Cortex of kidney (tissue), 1 donor: Measurements from ENCODE around the gene B3GALNT2.
"Not testable (repeated sequence)": the region's sequence is repeated elsewhere in the genome, so short reads cannot be mapped to it uniquely, and the experiment has no call there.

Experiments
- DNase-seq: peaks from one replicate; lab custom pipeline; 2025; lab: John Stamatoyannopoulos, UW

B3GALNT2 gene

DNA sequence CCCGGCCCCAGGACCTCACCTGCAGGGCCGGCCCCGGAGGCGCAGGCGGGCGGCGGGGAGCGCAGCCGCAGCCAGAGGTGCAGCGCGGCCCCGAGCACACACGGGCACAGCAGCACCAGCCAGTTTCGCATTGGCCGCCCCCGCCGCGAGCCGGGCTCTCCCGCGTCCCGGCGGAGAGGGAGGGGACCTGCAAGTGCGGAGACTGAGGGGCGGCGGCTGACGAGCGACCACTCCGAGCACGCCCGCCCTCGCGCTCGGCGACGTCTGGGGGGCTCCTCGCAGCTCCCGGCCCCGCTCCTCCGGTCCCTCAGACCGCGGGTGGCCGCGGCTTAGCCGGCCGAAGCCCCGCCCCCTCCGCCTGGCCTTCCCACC is at the start of gene B3GALNT2:
B3GALNT2 (minus strand) TSS at position 331 of the 372 bp plus-strand sequence; CDS start at position 131, 200 bp downstream.
- no peak for DNase-seq

DNA sequence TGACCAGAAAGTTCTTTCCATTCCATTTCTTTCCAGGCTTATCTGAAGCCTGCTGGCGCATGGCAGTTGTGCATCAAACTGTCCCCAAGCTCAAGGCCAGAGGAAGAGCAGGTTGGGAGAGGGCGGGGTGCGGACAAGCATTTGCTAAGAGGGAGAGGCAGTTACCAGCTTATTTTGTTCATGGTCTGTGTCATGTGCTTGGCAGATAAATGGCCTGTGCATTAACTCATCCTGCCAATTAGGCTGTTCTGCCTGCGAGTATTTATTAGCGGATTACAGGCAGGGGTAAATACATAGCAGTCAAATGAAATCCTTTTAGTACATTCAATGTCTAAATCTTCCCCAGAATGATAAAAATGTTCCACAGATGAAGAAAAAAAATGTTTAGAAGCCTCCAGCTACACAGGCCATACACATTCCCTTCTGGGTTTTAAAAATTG is 48.9 kb upstream of the B3GALNT2 start:
- DNase-seq: no peak

DNA sequence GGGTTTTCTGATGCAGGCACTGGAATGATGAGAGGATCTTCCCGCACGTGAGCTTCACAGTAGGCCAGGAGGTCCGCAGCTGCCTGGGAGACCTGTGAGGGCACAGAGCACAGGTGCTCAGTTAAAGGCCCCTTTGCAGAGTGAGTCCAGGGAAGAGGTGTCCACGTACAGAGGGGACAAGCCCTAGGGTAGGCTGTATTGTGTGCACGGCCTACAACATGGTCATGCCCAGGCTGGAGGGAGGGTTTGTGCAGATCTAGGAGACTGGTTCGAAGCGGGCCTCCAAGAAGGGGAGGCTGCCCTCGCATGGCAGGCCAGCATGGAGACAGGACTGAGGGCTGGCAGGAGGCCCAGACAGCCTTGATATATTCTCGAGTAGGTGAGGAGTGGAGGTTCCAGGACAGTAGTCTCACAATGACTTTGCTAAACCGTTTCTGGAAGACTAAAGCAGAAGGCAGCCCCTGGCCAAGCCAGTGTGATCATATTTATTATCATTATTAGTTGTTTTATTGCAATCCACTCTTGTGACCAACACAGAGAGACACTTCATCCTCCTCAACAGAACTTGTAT is 48.0 kb upstream of the B3GALNT2 start:
- DNase-seq: no peak

DNA sequence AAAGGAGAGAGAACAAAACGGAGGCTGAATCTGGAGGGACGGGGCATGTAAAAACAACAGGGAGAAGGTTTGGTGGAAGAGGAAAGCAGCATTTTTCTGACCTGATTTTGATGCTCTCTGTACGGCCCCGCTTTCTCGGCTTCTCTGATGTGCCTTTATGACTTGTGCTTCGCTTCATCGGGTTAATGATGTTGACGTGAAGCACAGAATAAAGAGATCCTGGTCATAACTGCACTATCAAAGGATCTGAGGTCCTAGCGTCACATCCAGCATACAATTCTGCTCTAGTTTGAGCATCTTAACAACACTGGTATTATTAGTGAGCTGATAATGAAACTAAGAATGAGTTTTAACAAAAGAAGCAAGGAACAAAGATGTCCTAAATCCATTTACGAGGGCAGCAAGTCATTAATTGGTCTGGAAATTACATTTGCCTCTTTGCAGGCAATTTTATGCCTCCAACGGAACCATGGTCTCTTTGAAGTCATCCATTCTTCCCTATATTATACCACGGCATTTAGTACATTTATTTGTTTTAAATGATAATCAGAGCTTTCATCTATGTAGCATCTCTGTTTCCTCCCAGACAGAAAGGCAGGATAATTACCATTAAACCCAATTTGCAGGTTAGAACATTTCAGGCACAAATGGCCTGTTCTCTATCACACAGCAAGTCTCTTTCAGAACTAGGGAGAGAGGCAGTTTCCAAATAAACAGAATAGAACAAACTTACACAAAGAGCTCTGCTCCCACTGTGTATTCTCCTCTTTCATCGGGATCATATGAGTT is 45.3 kb upstream of the B3GALNT2 start:
- no peak for DNase-seq

DNA sequence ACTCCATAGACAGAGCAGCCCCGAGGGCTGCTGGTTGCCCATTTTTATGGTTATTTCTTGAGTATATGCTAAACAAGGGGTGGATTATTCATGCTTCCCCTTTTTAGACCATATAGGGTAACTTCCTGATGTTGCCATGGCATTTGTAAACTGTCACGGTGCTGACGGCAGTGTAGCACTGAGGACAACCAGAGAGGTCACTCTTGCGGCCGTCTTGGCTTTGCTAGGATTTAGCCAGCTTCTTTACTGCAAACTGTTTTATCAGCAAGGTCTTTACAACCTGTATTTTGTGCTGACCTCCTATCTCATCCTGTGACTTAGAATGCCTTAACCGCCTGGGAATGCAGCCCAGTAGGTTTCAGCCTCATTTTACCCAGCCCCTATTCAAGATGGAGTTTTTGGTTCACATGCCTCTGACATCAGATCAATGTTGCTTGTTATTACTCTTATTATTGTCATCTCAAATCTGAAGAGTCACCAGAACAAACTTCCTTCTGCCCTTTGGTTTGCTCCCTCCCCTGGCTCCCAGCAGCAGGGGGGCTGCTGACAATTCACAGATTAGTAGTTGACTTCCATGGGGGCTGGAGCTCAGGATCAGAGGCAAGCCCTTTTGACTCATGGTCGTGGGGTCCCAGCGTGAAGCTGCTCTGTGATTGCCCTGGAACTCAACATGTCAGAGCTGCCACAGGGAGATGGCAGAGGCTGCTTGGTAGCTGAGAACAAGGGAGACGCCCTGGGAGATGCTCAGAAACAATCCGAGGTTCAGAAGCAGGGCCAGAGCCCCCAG is 42.3 kb upstream of the B3GALNT2 start:
- DNase-seq: not testable (repeated sequence)

DNA sequence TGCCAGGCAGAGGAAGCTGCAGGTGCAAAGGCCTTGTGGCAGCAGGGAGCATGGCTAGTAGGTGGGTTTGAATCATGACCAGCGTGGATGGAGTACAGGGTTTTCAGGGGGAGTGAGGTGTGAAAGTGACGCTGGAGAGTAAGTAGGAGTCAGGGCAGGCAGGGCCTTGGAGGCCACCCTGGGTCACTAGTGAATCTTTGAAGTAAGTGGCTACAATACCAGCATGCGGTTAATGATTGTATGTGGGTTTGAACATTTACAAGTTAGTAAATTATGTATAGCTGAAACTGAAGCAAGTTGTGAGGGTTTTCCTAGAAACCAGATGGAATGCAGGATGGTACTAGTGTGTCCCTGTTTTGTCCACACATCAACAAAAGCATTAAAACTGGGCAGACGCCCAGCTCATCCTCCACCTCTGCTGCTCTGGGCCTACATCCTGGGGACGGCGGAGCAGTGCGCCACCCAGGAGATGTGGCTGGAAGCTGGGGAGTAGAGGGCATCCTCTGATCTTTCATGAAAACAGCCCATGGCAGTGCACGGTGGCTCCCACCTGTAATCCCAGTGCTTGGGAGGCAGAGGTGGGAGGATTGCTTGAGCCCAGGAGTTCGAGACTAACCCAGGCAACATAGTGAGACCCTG is 41.2 kb upstream of the B3GALNT2 start:
- no peak for DNase-seq

DNA sequence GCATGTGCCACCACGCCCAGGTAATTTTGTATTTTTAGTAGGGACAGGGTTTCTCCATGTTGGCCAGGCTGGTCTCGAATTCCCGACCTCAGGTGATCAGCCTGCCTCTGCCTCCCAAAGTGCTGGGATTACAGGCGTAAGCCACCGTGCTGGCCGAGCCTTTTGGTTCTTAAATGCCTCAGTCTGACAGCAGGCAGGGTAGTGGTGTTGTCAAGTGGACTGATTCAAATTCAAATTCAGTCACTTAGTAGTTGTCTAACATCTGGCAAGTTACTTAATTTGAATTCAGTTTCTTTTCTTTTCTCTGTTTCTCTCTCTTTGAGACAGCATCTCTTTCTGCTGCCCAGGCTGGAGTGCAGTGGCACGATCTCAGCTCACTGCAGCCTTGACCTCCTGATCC is 38.6 kb upstream of the B3GALNT2 start:
- DNase-seq: not testable (repeated sequence)

DNA sequence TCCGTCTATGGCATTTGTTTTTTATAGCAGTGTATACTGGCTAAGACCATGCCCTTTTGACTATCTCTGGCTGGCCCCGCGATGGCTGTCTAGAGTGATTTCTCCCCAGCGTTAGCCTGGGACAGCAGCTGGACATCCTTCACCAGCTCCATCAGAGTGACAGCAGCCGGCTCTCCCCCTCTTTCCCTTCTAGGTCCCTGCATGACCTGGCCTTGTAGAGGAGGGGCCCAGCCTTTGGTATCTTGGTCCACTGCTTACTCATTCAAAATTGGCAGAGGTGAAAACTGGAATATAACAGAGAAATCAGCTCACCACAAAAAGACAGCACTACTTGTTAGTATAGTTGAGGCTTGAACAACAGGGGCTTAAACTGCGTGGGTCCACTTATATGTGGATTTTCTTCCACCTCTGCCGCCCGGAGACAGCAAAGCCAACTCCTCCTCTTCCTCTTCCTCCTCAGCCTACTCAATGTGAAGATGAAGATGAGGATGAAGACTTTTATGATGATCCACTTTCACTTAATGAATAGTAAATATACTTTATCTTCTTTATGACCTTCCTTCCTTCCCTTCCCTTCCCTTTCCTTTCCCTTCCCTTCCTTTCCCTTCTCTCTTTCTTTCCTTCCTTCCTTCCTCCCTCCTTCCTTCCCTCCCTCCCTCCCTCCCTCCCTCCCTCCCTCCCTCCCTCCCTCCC is 29.4 kb upstream of the B3GALNT2 start:
- no peak for DNase-seq

DNA sequence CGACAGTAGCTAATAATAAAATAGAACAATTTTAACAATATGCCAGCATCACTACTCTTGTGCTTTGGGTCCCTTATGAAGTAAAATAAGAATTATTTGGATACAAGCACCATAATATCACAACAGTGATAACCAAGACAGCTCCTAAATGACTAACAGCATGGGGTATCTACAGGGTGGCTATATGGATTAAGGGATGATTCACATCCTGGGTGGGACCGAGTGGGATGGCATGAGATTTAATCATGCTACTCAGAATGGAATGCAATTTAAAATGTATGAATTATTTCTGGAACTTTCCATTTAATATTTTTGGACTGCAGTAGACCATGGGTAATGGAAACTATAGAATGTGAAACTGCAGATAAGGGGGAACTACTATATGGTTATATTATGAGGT is 28.1 kb upstream of the B3GALNT2 start:
- DNase-seq: no peak

DNA sequence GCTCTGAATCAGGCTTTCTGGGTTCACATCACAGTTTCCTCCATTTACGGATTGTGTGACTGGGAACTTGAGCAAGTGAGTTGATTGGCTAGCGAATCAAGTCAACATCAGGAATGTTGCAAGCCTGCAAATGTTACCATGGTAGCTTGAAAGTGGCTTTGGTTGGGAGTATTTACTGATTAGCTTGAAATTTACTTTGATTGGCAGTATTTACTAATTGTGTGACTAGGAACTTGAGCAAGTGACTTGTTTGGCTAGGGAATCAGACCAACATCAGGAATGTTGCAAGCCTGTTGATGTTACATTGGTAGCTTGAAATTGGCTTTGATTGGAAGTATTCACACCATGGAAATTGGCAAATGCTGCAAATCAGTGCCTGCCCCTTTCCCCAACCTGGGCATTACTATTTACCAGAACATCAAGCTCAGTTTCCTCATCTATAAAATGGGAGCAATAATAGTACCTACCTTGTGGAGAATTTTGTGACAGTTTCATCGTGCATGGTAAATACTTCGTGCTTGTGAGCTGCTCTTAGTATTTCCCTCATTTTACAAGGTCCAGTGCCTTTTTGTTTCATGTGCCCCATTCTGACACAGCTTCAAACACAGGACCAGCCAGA is 23.1 kb upstream of the B3GALNT2 start:
- no peak for DNase-seq

DNA sequence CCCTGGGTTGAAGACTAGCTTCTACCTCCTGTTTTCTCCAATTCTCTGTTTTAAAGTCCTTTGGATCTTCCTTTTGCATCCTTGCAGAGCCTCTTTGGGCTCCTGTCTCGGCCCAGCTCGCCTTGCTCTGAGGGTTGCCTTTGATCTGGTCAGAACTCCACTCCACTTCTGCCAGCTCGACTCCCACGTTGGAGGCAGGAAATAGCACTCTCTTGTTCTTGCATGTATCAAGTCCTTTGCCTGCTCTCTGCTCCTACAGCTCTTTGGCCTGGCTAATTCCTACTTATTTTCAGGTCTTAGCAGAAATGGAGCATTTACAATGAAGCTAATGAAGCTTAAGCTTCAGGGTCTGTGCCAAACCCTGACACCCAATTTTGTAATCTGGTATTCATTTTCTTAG is 21.1 kb upstream of the B3GALNT2 start:
- no peak for DNase-seq

DNA sequence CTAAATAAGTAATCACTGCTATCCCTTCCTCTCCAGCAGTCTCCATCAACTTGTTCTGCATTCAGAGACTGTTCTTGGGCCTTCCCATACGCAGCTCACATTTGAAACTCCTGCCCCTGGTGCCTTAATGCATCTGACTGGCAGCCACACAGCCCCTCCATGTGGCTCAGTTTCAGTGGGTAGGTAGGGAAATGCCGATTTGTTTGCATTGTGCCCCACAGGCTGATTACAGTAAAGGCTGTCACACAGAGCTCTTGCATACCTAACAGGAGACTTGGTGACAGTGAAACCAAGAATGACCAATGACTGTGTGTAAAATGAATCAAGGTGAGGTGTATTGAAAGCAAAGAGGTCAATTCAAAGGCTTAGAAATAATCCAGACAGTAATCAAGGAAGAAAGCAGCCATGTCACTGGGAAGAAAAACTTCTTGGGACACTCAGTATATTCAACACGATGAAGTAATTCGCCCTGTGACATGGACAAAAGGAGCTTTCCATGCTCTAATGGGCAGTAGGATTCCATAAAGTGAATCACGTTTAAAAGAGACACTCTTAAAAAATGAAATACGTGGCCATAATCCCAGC is 12.7 kb upstream of the B3GALNT2 start:
- DNase-seq: no peak

DNA sequence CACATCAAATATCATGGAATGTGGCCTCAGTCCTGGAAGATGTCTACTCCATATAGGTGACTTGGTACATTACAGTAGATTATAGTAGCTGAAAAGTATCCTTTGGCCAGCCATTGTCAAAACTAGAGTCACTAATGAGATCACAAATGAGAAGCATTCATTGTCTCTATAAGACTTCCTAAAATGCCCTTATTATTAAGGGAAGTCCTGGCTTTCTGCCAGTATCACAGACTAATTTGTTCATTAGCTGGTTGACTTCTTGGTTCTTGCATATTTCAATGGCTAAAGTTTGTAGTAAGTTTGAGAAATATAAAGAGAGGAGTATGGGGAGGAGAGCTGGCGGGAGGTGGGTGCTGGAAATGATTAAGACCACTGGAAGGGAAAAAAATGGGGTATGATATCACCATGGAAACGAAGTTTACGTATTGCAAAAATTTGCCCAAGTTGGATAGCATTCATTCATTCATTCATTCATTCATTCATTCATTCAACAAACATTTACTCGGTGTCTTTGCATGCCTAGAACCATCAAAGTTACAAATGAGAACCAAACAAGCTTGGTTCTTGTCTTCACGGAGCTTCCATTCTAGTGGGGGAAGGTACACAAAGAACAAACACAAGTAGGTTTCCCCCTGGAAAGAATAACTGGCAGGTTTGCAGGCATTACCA is 11.7 kb upstream of the B3GALNT2 start:
- no peak for DNase-seq

DNA sequence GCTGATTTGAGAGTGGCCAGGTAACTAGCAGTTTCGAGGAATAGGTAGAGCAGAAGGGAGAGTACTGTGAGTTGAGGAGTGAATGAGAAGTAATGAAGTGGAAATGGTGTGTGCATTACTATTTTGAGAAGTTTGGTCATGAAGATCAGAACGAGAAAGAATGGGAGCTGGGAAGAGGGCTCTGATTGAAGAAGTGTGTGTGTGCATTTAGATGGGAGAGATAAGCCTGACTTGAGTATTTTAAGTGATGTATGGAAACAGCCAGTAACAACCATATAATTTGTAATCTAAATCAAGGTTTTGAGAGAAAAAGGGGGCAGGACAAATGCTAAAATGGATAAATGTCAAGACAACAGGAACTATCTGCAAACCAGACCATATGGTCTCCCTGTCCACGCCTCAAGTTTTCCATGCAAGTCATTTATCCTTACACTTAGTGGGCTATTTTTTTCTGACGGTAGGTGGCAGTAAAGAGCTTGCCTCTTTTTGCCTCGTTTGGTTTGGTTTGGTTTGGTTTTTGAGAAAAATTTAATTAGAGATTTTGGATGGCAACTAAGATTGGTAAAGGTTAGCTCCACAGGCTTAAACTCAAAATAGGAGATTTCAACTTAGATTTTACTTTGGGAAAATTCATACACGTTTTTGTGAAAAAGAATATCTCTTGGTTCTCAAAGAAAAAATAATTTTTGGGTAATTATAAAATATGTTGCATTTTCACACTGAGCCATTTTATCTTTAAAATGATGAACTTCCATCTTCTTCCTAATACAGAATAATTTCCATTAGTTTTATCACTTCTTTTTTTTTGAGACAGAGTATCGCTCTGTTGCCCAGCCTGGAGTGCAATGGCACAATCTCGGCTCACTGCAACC is 9.5 kb upstream of the B3GALNT2 start:
- no peak for DNase-seq

DNA sequence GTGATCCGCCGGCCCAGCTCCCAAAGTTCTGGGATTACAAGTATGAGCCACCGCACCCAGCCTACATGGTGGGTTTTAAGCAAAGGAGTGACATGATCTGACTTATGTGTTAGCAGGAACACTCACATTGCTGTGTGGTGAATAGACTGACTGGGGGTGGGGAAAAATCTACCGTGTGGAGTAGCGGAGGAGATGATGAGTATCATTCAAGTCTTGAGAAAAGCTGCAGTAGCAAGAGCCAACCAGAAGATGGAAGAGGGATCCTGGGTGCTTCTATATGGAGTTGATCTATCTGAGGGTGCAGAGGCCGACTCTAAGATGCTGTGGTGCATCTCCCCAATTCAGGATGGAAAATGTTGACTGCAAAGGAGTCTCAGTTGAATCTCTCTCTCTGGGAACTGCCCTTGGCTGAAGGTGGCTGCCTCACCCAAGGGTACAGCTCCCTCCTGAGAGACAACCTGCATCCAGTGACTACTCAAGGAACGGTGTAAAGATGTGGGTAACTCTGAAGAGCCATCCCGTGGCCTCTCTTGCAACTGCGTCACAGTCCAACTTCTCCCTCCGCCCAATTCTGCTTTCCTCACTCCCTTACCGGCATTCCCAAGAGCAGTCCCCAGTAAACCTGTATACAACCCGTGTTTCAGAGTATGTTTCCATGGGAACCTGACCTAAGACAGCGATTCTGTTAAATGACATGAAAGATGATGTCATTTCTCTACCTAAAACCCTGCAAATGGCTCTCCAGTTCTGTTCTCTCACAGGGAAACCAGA is 7.4 kb upstream of the B3GALNT2 start:
- DNase-seq: no peak

DNA sequence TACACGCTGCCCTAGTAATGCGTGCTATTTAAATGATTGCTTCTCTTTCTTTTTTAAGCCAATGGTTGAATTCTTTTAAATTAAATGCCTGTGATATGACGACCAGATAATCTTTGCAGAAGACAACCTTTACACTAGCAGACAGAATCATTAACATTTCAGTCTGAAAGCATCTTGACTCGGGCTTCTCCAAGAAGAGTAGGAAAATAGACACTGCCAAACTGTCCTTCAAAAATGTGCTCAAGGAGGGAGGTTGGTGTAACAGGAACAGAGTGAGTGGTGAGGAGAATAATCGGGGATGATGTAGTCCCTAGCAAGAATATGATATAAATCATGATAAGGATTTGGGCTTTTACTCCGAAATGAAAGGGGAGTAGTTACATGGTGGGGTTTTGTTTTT is 6.6 kb upstream of the B3GALNT2 start:
- DNase-seq: no peak

DNA sequence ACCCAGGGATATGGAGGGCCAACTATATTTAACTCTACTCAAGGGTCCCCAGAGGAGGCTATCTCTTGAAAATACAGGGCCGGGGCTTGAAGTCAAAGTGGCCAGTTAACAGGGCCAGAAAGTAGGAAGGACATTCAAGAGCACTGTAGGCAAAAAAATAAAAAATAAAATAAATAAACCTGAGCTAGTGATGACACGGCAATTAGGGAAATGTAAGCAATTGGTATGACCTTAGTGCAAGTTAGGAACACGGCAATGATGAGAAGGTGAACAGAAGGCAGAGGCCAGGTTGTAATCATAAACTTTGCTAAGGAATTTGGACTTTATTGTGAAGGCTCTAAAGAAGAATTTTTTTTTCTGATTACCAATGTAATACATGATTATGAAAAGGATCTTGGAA is 3.4 kb upstream of the B3GALNT2 start:
- no peak for DNase-seq

DNA sequence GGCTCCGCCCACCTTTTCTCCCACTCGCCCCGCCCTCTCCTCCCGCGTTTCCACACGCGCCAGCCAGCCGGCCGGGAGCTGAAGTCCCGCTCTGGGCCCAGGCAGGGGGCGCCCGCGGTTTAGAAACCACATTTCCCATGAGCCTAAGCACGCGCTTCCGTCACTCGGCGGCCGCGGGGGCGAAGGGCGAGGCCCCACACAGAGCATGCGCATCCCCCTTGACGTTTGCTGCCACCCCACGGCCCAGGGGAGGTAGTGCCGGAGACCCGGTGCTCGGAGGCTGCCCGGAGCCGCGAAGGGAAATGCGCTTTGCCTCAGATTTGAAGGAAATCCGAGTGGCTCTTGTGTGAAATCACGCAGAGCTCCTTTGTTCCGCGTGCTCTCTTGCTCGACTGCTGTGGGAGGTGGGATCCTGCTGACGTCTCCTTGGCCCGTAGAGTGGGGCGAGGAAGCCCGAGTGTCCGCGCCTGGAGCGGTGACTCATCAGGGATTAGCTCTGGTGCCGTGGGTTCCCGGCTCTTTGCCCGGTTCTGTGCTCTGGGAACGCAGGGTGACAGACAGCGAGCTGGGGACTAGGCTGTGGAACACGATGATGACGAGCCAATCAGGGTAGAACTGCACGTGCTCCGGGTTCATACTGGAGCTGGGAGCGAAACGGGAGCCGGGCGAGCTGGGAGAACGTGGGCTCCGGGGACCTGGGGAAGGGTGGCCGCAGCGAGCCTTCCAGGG is 406 bp upstream of the B3GALNT2 start:
- peak; percentile 58 for DNase-seq
